ENCODE data around the gene WFDC1.

Gene WFDC1

DNA sequence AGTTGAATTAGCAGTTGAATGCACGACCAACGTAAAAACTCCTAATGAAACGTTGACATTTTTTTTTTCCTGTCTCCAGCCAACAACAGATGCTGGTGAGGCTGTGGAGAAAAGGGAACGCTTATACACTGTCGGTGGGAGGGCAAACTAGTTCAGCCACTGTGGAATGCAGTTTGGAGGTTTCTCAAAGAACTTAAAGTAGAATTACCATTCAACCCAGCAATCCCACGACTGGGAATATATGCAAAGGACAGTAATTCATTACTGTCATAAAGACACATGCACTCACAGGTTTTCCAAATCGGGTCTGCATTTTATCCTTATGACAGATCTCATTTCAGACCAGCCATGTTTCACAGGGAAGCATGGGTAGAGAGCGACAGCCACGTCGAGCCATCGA is 3.5 kb upstream of the WFDC1 start:
- H3K27me3 ChIP-seq = peaks cover 0 to 23% (median 13%) of the 10 kb centered on the region in 11 experiments; a peak in 17 of 22 replicates

GRCh38 chr16:84292011-84292410 is 2.7 kb upstream of the WFDC1 start:
- peak overlapping the region; percentile 18 to 69 (median 56); a peak in 19 of 22 replicates for H3K4me2 ChIP-seq
- no peak overlapping the region for H3K4me3 ChIP-seq
- H3K9ac ChIP-seq = no peak overlapping the region
- H3K4me1 ChIP-seq = peaks cover 36 to 48% (median 45%) of the 10 kb centered on the region in 10 experiments
- no peaks in the 10 kb centered on the region for H3K9me3 ChIP-seq (replicated peaks in 1 of 11)
- no peak overlapping the region for H3K27ac ChIP-seq
- H3K27me3 ChIP-seq = peaks cover 0 to 23% (median 13%) of the 10 kb centered on the region in 11 experiments; a peak in 17 of 22 replicates
- no peaks in the 10 kb centered on the region for H4K20me1 ChIP-seq
- no peak for TF ChIP-seq Cebpa-rat (IDR thresholded peaks at IDR 0.05)
- H3K36me3 ChIP-seq = no peaks in the 10 kb centered on the region

More for the DNA sequence above, 3.5 kb upstream of the WFDC1 start:
- Histone ChIP-seq H4K20me1 (no peaks in the 10 kb centered on the region), H3K4me3 (no peak overlapping the region), H3K4me1 (peaks cover 44 to 56% (median 53%) of the 10 kb centered on the region in 10 experiments), H3K9me3 (replicated peaks in 1 of 11) (no peaks in the 10 kb centered on the region), H3K4me2 (peak overlapping the region in 1 of 11 experiments; percentile 37; a peak in 2 of 22 replicates), H3K9ac (no peak overlapping the region), H3K27ac (no peak overlapping the region), H3K36me3 (no peaks in the 10 kb centered on the region)
- TF ChIP-seq Cebpa-rat (IDR thresholded peaks at IDR 0.05) = no peak

DNA sequence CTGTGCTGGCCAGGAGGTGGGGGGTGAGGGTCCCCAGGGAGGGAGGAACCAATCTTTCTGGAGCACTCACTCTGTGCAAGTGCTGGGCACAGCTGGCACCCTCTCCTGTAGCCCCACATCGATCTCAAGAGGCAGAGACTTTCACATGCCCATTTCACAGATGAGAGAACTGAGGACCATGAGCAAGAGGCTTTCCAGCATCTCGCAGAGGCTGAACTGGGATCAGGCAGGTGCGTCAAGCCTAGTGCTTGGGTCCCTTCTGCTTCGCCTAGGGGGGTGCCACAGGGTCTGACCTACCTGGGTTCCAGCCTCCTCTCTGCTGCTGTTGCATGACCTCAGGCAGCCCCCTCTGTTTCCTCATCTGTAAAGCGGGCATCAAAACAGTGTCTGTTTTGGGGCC is 1.3 kb upstream of the WFDC1 start:
- Histone ChIP-seq H4K20me1 (no peaks in the 10 kb centered on the region), H3K27me3 (peaks cover 0 to 23% (median 13%) of the 10 kb centered on the region in 11 experiments; a peak in 17 of 22 replicates), H3K4me1 (peaks cover 28 to 37% (median 34%) of the 10 kb centered on the region in 10 experiments), H3K9ac (no peak overlapping the region), H3K27ac (no peak overlapping the region), H3K4me3 (no peak overlapping the region), H3K4me2 (peak overlapping the region in 9 of 11 experiments; percentile 80 to 96 (median 89); a peak in 13 of 22 replicates), H3K36me3 (no peaks in the 10 kb centered on the region), H3K9me3 (replicated peaks in 1 of 11) (no peaks in the 10 kb centered on the region)
- TF ChIP-seq Cebpa-rat (IDR thresholded peaks at IDR 0.05) = no peak

DNA sequence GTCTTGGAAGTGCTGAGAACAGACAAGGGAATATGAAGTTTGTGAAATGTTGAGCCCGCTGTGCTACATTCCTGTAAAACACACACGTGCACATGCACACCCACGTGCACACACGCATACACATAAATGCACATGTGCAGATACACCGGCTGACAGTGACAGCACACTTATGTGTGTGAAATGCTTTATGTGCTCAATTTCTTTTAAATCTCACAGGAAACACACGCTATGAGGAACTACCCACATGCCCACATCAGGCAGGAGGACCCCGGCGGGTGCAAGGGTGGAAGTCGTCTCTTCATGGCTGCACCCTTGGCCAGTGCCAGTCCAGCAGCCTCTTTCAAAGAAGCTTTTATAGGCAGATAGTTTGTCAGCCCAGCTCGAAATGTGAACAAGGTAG is 561 bp upstream of the WFDC1 start:
- H3K4me2 ChIP-seq = peak overlapping the region; percentile 80 to 96 (median 89)
- peaks cover 28 to 37% (median 34%) of the 10 kb centered on the region in 10 experiments for H3K4me1 ChIP-seq
- H3K27me3 ChIP-seq = peaks cover 0 to 23% (median 13%) of the 10 kb centered on the region in 11 experiments; a peak in 17 of 22 replicates
- H3K36me3 ChIP-seq = no peaks in the 10 kb centered on the region
- H3K9ac ChIP-seq = peak overlapping the region in 1 of 11 experiments; percentile 58; a peak in 1 of 22 replicates
- TF ChIP-seq Cebpa-rat (IDR thresholded peaks at IDR 0.05) = no peak
- no peak overlapping the region for H3K27ac ChIP-seq
- H4K20me1 ChIP-seq = no peaks in the 10 kb centered on the region
- peak overlapping the region in 4 of 10 experiments; percentile 15 to 45 (median 34); a peak in 5 of 20 replicates for H3K4me3 ChIP-seq
- H3K9me3 ChIP-seq (replicated peaks in 1 of 11) = no peaks in the 10 kb centered on the region

DNA sequence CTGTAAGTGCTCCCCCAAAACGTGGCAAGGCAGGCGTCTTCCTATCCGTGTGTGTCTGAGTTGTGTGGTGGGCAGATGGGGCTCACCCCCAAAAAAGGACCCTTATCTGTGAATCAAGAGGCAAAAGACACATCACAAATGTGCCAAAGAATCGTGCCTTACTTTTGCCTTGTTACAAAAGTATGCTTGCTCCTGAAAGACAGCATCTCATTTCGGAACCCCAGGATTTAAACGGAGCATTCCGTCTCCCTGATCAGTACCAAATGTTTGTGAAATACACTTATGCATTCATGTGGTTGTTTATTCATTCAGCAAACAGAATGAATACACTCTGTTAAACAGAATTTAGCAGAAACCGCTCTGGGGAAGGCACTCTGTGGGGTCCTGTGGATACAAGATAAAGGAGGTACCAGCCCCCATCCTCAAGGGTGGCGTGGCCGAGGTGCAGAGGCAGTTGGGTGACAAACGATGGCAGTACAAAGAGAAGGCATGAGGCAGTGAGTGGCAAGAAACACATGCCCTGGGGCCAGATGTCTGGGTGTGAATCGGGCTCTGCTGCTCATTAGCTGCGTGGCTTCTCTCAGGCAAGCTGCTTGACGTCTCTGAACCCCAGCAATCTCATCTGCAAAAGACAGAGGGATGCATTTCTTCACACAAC is 654 bp downstream of the WFDC1 start:
- Histone ChIP-seq H3K4me1 (peaks cover 30 to 46% (median 37%) of the 10 kb centered on the region in 10 experiments), H3K36me3 (no peaks in the 10 kb centered on the region), H3K9me3 (replicated peaks in 1 of 11) (no peaks in the 10 kb centered on the region), H3K27ac (no peak overlapping the region), H3K4me3 (peak overlapping the region in 1 of 10 experiments; percentile 45; a peak in 1 of 20 replicates), H4K20me1 (no peaks in the 10 kb centered on the region), H3K4me2 (peak overlapping the region; percentile 80 to 96 (median 89)), H3K27me3 (peaks cover 0 to 23% (median 13%) of the 10 kb centered on the region in 11 experiments; a peak in 17 of 22 replicates), H3K9ac (peak overlapping the region in 5 of 11 experiments; percentile 11 to 58 (median 14); a peak in 5 of 22 replicates)
- no peak for TF ChIP-seq Cebpa-rat (IDR thresholded peaks at IDR 0.05)

GRCh38 chr16:84298376-84298899 is 3.8 kb downstream of the WFDC1 start:
- no peaks in the 10 kb centered on the region for H4K20me1 ChIP-seq
- H3K4me3 ChIP-seq = no peak overlapping the region

DNA sequence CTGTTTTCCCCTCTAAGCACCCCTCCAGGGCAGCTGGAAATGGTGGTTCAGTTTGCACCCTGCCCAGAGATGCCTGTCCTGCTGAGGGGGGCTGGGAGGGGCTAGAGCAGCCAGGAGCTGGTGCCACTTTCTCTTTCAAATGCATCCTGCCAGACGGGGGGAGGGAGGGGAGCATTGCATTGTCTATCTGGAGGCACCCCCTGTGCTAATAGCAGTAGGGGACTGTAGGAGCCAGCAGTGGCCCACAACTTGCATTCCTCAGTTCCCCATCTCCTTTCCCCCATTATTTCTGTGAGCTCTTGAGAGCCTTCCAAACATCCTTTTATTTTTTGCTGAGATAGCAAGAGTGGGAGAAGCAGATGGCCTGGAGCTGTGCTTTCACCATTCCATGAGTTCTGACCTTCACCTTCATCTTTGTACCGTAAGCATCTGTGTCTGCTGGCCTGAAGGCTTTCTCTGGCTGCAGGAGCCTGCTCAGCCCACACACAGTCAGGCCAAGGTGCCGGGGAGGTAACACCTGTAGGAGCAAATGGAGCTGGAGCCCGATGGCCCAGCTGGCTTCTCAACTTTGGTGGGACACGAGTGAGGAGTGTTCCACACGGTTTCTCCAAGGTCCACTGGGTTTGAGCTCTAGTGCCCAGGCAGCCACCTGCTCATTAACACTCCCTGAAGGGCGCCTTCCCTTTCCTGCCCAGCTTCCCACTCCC is 5.2 kb downstream of the WFDC1 start:
- no peaks in the 10 kb centered on the region for H3K9me3 ChIP-seq (replicated peaks in 1 of 11)
- no peaks in the 10 kb centered on the region for H3K36me3 ChIP-seq
- H3K9ac ChIP-seq = no peak overlapping the region
- peaks cover 0 to 10% (median 7%) of the 10 kb centered on the region in 11 experiments; a peak in 15 of 22 replicates for H3K27me3 ChIP-seq
- no peak overlapping the region for H3K27ac ChIP-seq
- H3K4me2 ChIP-seq = peak overlapping the region in 3 of 11 experiments; percentile 16 to 30 (median 17); a peak in 3 of 22 replicates
- H4K20me1 ChIP-seq = no peaks in the 10 kb centered on the region
- H3K4me3 ChIP-seq = no peak overlapping the region
- peaks cover 7 to 19% (median 11%) of the 10 kb centered on the region in 10 experiments for H3K4me1 ChIP-seq
- TF ChIP-seq Cebpa-rat (IDR thresholded peaks at IDR 0.05) = no peak

More at GRCh38 chr16:84298376-84298899, 3.8 kb downstream of the WFDC1 start:
- Histone ChIP-seq H3K4me2 (no peak overlapping the region), H3K9ac (no peak overlapping the region), H3K27ac (no peak overlapping the region), H3K27me3 (peaks cover 0 to 21% (median 13%) of the 10 kb centered on the region in 11 experiments; a peak in 17 of 22 replicates), H3K9me3 (replicated peaks in 1 of 11) (no peaks in the 10 kb centered on the region), H3K36me3 (no peaks in the 10 kb centered on the region), H3K4me1 (peaks cover 20 to 34% (median 25%) of the 10 kb centered on the region in 10 experiments)
- no peak for TF ChIP-seq Cebpa-rat (IDR thresholded peaks at IDR 0.05)

- H3K4me1 ChIP-seq = peaks cover 0 to 10% (median 2%) of the 10 kb centered on the region in 10 experiments; a peak in 5 of 20 replicates
- no peaks in the 10 kb centered on the region for H3K27me3 ChIP-seq
- H3K36me3 ChIP-seq = no peaks in the 10 kb centered on the region
- H3K9ac ChIP-seq = no peak overlapping the region
- no peaks in the 10 kb centered on the region for H4K20me1 ChIP-seq
- H3K27ac ChIP-seq = no peak overlapping the region
- H3K4me2 ChIP-seq = no peak overlapping the region
- no peak for TF ChIP-seq Cebpa-rat (IDR thresholded peaks at IDR 0.05)
- H3K9me3 ChIP-seq (replicated peaks in 1 of 11) = no peaks in the 10 kb centered on the region
- no peak overlapping the region for H3K4me3 ChIP-seq
Measured at GRCh38 chr16:84302111-84302954, 7.7 kb downstream of the WFDC1 start.
